ENCODE measurements around the gene PLEKHA4.

GRCh38 chr19:48913114-48913889 is 44.9 kb upstream of the PLEKHA4 start:
- TF ChIP-seq POLR2AphosphoS5 (IDR thresholded peaks at IDR 0.05; ENCODE audit: borderline replicate concordance, low read depth, low read length) (no peak), EZH2 (IDR thresholded peaks at IDR 0.05) (no peak)
